ENCODE data around the gene PML. TPM values are rescaled to one million over a fixed set of nuclear protein-coding genes. Genes with fewer than 3 reads are reported as not detected.
A peak's percentile ranks its signal among the peaks of the same experiment; 100 is the strongest.

PML gene
- total and polyA plus RNA-seq, 9 of the 15 experiments (the other 6 are each of a cell fraction or from before 2014, with no cell fraction given), result 5.0 to 50.7 (median 10.1) TPM

- Histone ChIP-seq H3K4me2 (ENCODE audit: insufficient read depth, low read length) (no peak overlapping the region), H3K27ac (ENCODE audit: extremely low read depth, low read depth, low read length) (no peak overlapping the region), H3K9me3 (replicated peaks; ENCODE audit: control insufficient read depth, insufficient read depth, low read depth, low read length) (no peaks in the 10 kb centered on the region), H2AFZ (ENCODE audit: low read depth, low read length) (no peak overlapping the region), H3K4me3 (no peak overlapping the region), H3K4me1 (replicated peaks in 1 of 2; ENCODE audit: control insufficient read depth in 2 of 2, insufficient read depth in 2 of 2, low read length in 2 of 2) (peaks cover 0 to 23% of the 10 kb centered on the region in 2 experiments; a peak in 1 of 5 replicates), H4K20me1 (replicated peaks; ENCODE audit: control insufficient read depth, insufficient read depth, low read length) (peaks cover 19% of the 10 kb centered on the region; the same call in 1 of the 2 replicates), H3K9me1 (ENCODE audit: control insufficient read depth, insufficient read depth, low read length) (peaks cover 2% of the 10 kb centered on the region), H3K79me2 (ENCODE audit: control insufficient read depth, insufficient read depth, low read length) (no peaks in the 10 kb centered on the region), H3K9ac (ENCODE audit: insufficient read depth in 1 of 2, low read depth in 2 of 2, low read length in 2 of 2) (no peak overlapping the region), H3K36me3 (ENCODE audit: control insufficient read depth, insufficient read depth, low read length) (no peaks in the 10 kb centered on the region), H3K27me3 (ENCODE audit: control insufficient read depth in 2 of 2, insufficient read depth in 2 of 2, low read length in 2 of 2) (peaks cover 3 to 67% of the 10 kb centered on the region in 2 experiments; a peak in 4 of 5 replicates)
- no TSS peak for BruUV-seq (replicated peaks)
- intact Hi-C loops (cut with micrococcal nuclease), result loop anchor here (1.0 to 5.0 kb wide), 2 partner anchors 13 to 371 kb away; no protein-coding TSS in a partner anchor
- DNase-seq (ENCODE audit: extremely low read depth in 1 of 4, low spot score in 3 of 4) (no peak), FAIRE-seq (no peak), ATAC-seq (no peak)
- ChIA-PET POLR2A (interaction anchor here (0.5 to 0.6 kb wide), 2 partner anchors 27 to 103 kb away, joined by 3 read pairs; no protein-coding TSS in a partner anchor), CTCF (ENCODE audit: low intra/inter-chr PET ratio) (interaction anchor here (0.8 to 2.2 kb wide), 3 partner anchors 11 to 371 kb away, joined by 3 to 17 read pairs (median 6); no protein-coding TSS in a partner anchor)
- in situ Hi-C loops (cut with MboI), result loop anchor here (10.0 to 25.0 kb wide), 2 partner anchors 373 to 1336 kb away; partner anchors contain the start of gene GOLGA6D
- 61% methylated on average over 7 of the region's 13 CpGs for WGBS (ENCODE audit: insufficient coverage, low coverage, missing lambda C conversion rate)
- TF ChIP-seq SNIP1 (IDR thresholded peaks at IDR 0.05; ENCODE audit: low read depth) (no peak), ZFX (CRISPR knock-in tag; IDR thresholded peaks at IDR 0.05) (peak; percentile 28; the same call in 1 of the 2 replicates), MYC (IDR thresholded peaks at IDR 0.05; ENCODE audit: low read depth, low read length) (no peak), MYC (CRISPR knock-in tag; IDR thresholded peaks at IDR 0.05; ENCODE audit: borderline replicate concordance, low read depth) (no peak), NR2C2 (CRISPR knock-in tag; IDR thresholded peaks at IDR 0.05) (no peak), NR2C2 (tag; IDR thresholded peaks at IDR 0.05) (0 out of 2 replicates have a peak, but pooled peaks have one; percentile 0), CCAR2 (IDR thresholded peaks at IDR 0.05; ENCODE audit: low read depth, low read length) (no peak), POLR2G (IDR thresholded peaks at IDR 0.05; ENCODE audit: low read depth, low read length) (no peak), NCOA2 (IDR thresholded peaks at IDR 0.05; ENCODE audit: partially characterized antibody in 2 of 2) (no peak), NONO (IDR thresholded peaks at IDR 0.05; ENCODE audit: low read depth in 2 of 2, low read length in 1 of 2) (no peak), ZNF143 (CRISPR knock-in tag; IDR thresholded peaks at IDR 0.05) (no peak), CBX8 (IDR thresholded peaks at IDR 0.05; ENCODE audit: borderline replicate concordance, extremely low read depth, low read depth, low read length, poor library complexity, severe bottlenecking) (no peak), ARID1B (IDR thresholded peaks at IDR 0.05) (no peak), GATAD2B (IDR thresholded peaks at IDR 0.05; ENCODE audit: borderline replicate concordance) (no peak)
- TF ChIP-seq, protein P1, sequence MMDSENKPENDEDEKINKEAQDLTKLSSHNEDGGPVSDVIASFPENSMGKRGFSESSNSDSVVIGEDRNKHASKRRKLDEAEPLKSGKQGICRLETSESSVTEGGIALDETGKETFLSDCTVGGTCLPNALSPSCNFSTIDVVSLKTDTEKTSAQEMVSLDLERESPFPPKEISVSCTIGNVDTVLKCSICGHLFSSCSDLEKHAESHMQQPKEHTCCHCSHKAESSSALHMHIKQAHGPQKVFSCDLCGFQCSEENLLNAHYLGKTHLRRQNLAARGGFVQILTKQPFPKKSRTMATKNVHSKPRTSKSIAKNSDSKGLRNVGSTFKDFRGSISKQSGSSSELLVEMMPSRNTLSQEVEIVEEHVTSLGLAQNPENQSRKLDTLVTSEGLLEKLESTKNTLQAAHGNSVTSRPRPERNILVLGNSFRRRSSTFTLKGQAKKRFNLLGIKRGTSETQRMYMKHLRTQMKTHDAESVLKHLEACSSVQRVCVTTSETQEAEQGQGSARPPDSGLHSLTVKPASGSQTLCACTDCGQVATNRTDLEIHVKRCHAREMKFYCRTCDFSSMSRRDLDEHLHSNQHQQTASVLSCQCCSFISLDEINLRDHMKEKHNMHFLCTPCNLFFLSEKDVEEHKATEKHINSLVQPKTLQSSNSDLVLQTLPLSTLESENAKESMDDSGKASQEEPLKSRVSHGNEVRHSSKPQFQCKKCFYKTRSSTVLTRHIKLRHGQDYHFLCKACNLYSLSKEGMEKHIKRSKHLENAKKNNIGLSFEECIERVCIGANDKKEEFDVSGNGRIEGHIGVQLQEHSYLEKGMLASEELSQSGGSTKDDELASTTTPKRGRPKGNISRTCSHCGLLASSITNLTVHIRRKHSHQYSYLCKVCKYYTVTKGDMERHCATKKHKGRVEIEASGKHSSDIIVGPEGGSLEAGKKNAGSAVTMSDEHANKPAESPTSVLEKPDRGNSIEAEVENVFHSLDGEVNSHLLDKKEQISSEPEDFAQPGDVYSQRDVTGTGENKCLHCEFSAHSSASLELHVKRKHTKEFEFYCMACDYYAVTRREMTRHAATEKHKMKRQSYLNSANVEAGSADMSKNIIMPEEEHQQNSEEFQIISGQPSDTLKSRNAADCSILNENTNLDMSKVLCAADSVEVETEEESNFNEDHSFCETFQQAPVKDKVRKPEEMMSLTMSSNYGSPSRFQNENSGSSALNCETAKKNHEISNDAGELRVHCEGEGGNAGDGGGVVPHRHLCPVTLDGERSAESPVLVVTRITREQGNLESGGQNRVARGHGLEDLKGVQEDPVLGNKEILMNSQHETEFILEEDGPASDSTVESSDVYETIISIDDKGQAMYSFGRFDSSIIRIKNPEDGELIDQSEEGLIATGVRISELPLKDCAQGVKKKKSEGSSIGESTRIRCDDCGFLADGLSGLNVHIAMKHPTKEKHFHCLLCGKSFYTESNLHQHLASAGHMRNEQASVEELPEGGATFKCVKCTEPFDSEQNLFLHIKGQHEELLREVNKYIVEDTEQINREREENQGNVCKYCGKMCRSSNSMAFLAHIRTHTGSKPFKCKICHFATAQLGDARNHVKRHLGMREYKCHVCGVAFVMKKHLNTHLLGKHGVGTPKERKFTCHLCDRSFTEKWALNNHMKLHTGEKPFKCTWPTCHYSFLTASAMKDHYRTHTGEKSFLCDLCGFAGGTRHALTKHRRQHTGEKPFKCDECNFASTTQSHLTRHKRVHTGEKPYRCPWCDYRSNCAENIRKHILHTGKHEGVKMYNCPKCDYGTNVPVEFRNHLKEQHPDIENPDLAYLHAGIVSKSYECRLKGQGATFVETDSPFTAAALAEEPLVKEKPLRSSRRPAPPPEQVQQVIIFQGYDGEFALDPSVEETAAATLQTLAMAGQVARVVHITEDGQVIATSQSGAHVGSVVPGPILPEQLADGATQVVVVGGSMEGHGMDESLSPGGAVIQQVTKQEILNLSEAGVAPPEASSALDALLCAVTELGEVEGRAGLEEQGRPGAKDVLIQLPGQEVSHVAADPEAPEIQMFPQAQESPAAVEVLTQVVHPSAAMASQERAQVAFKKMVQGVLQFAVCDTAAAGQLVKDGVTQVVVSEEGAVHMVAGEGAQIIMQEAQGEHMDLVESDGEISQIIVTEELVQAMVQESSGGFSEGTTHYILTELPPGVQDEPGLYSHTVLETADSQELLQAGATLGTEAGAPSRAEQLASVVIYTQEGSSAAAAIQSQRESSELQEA (IDR thresholded peaks at IDR 0.05; ENCODE audit: low read depth), result no peak
Observed at GRCh38 chr15:73951601-73952000, 42.9 kb upstream of the PML start.

Measured in K562 (cell line).